Measurements from ENCODE around the gene PAIP1. TPM values are rescaled to one million over a fixed set of nuclear protein-coding genes. Genes with fewer than 3 reads are reported as not detected.

PAIP1 gene
- total and polyA plus RNA-seq, 2 donors (not counting 3 experiments of a cell fraction or from before 2014, with no cell fraction given), result 69.1 to 90.1 TPM

- Histone ChIP-seq H3K27me3 (ENCODE audit: control insufficient read depth in 2 of 2, insufficient read depth in 2 of 2, low read length in 2 of 2) (no peaks in the 10 kb centered on the region), H3K4me2 (ENCODE audit: insufficient read depth, low read length) (no peak overlapping the region), H3K4me1 (ENCODE audit: control insufficient read depth, extremely low read depth, insufficient read depth, low read length) (no peaks in the 10 kb centered on the region), H3K27ac (ENCODE audit: insufficient read depth, low read depth, low read length) (no peak overlapping the region), H3K9me3 (replicated peaks; ENCODE audit: control insufficient read depth, insufficient read depth, low read length) (no peaks in the 10 kb centered on the region), H3K36me3 (ENCODE audit: control insufficient read depth in 2 of 2, extremely low read depth in 1 of 2, insufficient read depth in 2 of 2, low read length in 2 of 2) (no peaks in the 10 kb centered on the region), H2AFZ (ENCODE audit: low read depth, low read length) (no peak overlapping the region), H3K9me1 (replicated peaks; ENCODE audit: control insufficient read depth, extremely low read depth, insufficient read depth, low read length) (no peaks in the 10 kb centered on the region), H4K20me1 (replicated peaks; ENCODE audit: control insufficient read depth, extremely low read depth, insufficient read depth, low read length) (no peaks in the 10 kb centered on the region), H3K79me2 (ENCODE audit: control insufficient read depth, insufficient read depth, low read length) (no peaks in the 10 kb centered on the region), H3K4me3 (replicated peaks in 1 of 3; ENCODE audit: insufficient read depth in 1 of 3, low read depth in 1 of 3, low read length in 3 of 3) (no peak overlapping the region), H3K9ac (replicated peaks; ENCODE audit: extremely low read depth, insufficient read depth, low read length) (no peak overlapping the region)
- POLR2A ChIA-PET, result no interaction called here
- no TSS peak for BruUV-seq (replicated peaks)
- DNase-seq (ENCODE audit: low read depth, low spot score) (no peak), FAIRE-seq (no peak)
- dilution Hi-C loops (cut with MboI; ENCODE audit: extremely low pct_ligation_motif_present, low sequenced_read_pairs) (no loop called here), intact Hi-C loops (cut with micrococcal nuclease) (no loop called here)
- TF ChIP-seq MAX (IDR thresholded peaks at IDR 0.05; ENCODE audit: insufficient read depth, insufficient read length) (no peak), JUN (IDR thresholded peaks at IDR 0.05; ENCODE audit: borderline replicate concordance, insufficient read depth, insufficient read length, low read depth) (no peak), GATA2 (IDR thresholded peaks at IDR 0.05; ENCODE audit: insufficient read depth, insufficient read length, low read depth, low read length) (no peak), FOS (IDR thresholded peaks at IDR 0.05; ENCODE audit: borderline replicate concordance, insufficient read depth, low read length) (no peak)
- CTCF ChIA-PET, result no interaction called here
Measured at GRCh38 chr5:43569236-43569746, 12.4 kb upstream of the PAIP1 start.

- dilution Hi-C loops (cut with MboI; ENCODE audit: extremely low pct_ligation_motif_present, low sequenced_read_pairs) (no loop called here), intact Hi-C loops (cut with micrococcal nuclease) (no loop called here)
- Histone ChIP-seq H3K9me3 (replicated peaks; ENCODE audit: control insufficient read depth, insufficient read depth, low read length) (no peaks in the 10 kb centered on the region), H3K36me3 (ENCODE audit: control insufficient read depth in 2 of 2, extremely low read depth in 1 of 2, insufficient read depth in 2 of 2, low read length in 2 of 2) (no peaks in the 10 kb centered on the region), H3K79me2 (ENCODE audit: control insufficient read depth, insufficient read depth, low read length) (no peaks in the 10 kb centered on the region), H3K4me2 (ENCODE audit: insufficient read depth, low read length) (no peak overlapping the region), H3K4me3 (replicated peaks in 1 of 3; ENCODE audit: insufficient read depth in 1 of 3, low read depth in 1 of 3, low read length in 3 of 3) (no peak overlapping the region), H4K20me1 (replicated peaks; ENCODE audit: control insufficient read depth, extremely low read depth, insufficient read depth, low read length) (no peaks in the 10 kb centered on the region), H3K27me3 (ENCODE audit: control insufficient read depth in 2 of 2, insufficient read depth in 2 of 2, low read length in 2 of 2) (no peaks in the 10 kb centered on the region), H2AFZ (ENCODE audit: low read depth, low read length) (no peak overlapping the region), H3K9me1 (replicated peaks; ENCODE audit: control insufficient read depth, extremely low read depth, insufficient read depth, low read length) (no peaks in the 10 kb centered on the region), H3K4me1 (ENCODE audit: control insufficient read depth, extremely low read depth, insufficient read depth, low read length) (no peaks in the 10 kb centered on the region), H3K27ac (ENCODE audit: insufficient read depth, low read depth, low read length) (no peak overlapping the region), H3K9ac (replicated peaks; ENCODE audit: extremely low read depth, insufficient read depth, low read length) (no peak overlapping the region)
- no peak for TF ChIP-seq POLR2AphosphoS5 (IDR thresholded peaks at IDR 0.05; ENCODE audit: insufficient read depth, low read depth, low read length)
- TF ChIP-seq EZH2 (IDR thresholded peaks at IDR 0.05; ENCODE audit: borderline replicate concordance, low read depth, low read length, severe bottlenecking), result no peak
- TF ChIP-seq JUN (IDR thresholded peaks at IDR 0.05; ENCODE audit: borderline replicate concordance, insufficient read depth, insufficient read length, low read depth), result no peak
- no peak for TF ChIP-seq POLR2A (IDR thresholded peaks at IDR 0.05; ENCODE audit: low read depth, low read length)
- no peak for TF ChIP-seq MAX (IDR thresholded peaks at IDR 0.05; ENCODE audit: insufficient read depth, insufficient read length)
- peak; percentile 37 for FAIRE-seq
- POLR2A ChIA-PET, result no interaction called here
- no TSS peak for BruUV-seq (replicated peaks)
- CTCF ChIA-PET, result no interaction called here
- DNase-seq (ENCODE audit: low read depth, low spot score), result no peak
Measured at GRCh38 chr5:43567967-43568366, 11.1 kb upstream of the PAIP1 start.
